Stimulated activated CD8-positive, alpha-beta memory T cell treated with anti-CD3 and anti-CD28 coated beads, Interleukin-4, amount 100 ng/mL, for 24 hours (primary cell): Measurements from ENCODE around the gene WDR53.
"Not testable (repeated sequence)": the region's sequence is repeated elsewhere in the genome, so short reads cannot be mapped to it uniquely, and the experiment has no call there.

ENCODE experiments used
- DNase-seq: peaks from one replicate; pipeline ENCODE4 v3.0.0-alpha.2; 2020; ENCODE audit warnings: low read depth

Gene WDR53

GRCh38 chr3:196517162-196517800 lies 51.1 kb downstream of the WDR53 start:
- DNase-seq, result no peak

- DNase-seq, result no peak
Observed at GRCh38 chr3:196514913-196515621, 53.3 kb downstream of the WDR53 start, which contains the start of gene SMCO1. Gene SMCO1, minus strand, starts transcription at chr3:196515346. Its CDS starts 137 bp downstream, at chr3:196515209.

- DNase-seq, result no peak
Observed at GRCh38 chr3:196514350-196514716, 54.0 kb downstream of the WDR53 start.

GRCh38 chr3:196513697-196514349 lies 54.5 kb downstream of the WDR53 start:
- DNase-seq, result no peak

- DNase-seq, result not testable (repeated sequence)
Observed at GRCh38 chr3:196511646-196512425, 56.5 kb downstream of the WDR53 start.

- not testable (repeated sequence) for DNase-seq
Observed at GRCh38 chr3:196511108-196511507, 57.2 kb downstream of the WDR53 start.

GRCh38 chr3:196506687-196507086 lies 61.7 kb downstream of the WDR53 start:
- no peak for DNase-seq

GRCh38 chr3:196504556-196504955 lies 63.8 kb downstream of the WDR53 start:
- DNase-seq, result no peak
